Hematopoietic multipotent progenitor cell treated with erythropoietin and hydrocortisone succinate and interleukin-3 and kit ligand, for 15 days (in vitro differentiated cells): ENCODE results near the gene SMG1.
"Not testable (repeated sequence)": the region's sequence is repeated elsewhere in the genome, so short reads cannot be mapped to it uniquely, and the experiment has no call there.

Source experiments
- DNase-seq: peaks from one replicate; pipeline ENCODE4 v3.0.0-alpha.2; 2015; ENCODE audit warnings: low spot score

The SMG1 gene

DNA sequence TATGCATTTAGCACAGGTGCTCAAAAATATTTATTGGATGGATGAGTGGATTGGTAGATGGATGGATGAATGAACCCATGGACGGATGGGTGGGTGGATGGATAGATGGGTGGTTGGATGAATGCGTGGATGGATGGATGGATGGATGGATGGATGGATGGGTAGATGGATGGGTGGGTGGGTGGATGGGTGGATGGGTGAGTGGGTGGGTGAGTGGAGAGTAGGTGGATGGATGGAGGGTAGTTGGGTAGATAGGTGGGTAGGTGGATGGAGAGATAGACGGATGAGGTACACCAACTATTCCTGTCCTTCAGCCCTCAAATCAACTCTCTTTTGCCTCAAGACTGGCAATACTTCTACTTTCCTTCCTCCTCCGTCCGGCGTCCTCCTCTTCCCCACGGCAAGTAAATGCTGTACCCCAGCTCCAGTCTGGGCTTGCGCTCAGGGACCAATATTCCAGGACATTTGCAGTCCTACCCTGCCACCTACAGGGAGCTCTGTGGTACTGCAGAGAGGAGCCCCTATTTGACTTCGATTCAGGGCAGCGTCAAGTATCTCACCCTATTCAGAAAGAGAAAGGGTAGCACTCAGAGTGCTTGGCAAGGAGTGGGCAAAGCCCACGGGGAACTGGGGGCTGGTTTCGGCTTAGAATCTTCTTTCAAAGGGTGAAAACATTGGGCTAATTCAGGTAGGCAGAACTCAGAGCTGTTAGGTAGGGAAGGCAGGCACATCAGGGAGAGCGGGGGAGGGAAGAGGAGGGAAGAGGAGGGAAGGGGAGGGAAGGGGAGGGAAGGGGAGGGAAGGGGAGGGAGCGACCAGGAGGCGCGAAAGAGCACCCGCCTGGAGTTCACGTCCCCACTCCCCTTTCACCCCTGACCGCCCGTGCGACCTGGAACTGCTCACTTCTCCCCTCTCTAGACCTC is 166.3 kb downstream of the SMG1 start:
- DNase-seq, result not testable (repeated sequence)

- DNase-seq, result not testable (repeated sequence)
These were observed 168.1 kb downstream of the SMG1 start for GRCh38 chr16:18757960-18758660.

DNA sequence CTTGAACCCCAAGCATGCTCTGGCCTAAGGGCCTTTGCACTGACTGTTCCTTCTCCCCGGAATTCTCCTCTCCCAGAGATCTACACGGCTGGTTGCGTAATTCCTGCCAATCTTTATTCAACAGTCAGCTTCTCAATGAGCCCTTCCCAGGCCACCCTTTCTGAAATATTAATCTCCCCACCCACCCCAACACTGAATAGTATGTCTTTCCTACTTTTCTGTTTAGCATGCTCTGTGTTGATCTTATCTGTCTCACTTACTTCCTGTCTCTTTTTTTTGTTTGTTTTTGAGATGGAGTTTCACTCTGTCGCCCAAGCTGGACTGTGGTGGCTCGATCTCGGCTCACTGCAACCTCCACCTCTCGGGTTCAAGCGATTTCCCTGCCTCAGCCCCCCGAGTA is 169.6 kb downstream of the SMG1 start:
- not testable (repeated sequence) for DNase-seq
